IMR-90 (cell line): ENCODE data around the gene YES1. TPM values are rescaled to one million over a fixed set of nuclear protein-coding genes. Genes with fewer than 3 reads are reported as not detected.

ENCODE experiments used
- ATAC-seq: fragments of 200-7000 bp; cut with Tn5 transposase; 2 replicates; pipeline ENCODE4 v1.9.1; 2020; ENCODE audit warnings: low read depth, mild to moderate bottlenecking, moderate library complexity
- BruUV-seq: library from RNA; stranded (reverse); fragments of 400-500 nt; replicated peaks from 2 replicates; lab custom pipeline; 2021; lab: Mats Ljungman, UMichigan
- CTCF ChIA-PET: fragments of 300-600 bp; formaldehyde crosslinking; extraction: SDS; loops from one replicate; lab custom pipeline; 2021; ENCODE audit warnings: antibody characterized with exemption; lab: Yijun Ruan, JAX
- POLR2A ChIA-PET: fragments of 300-600 bp; sonication (Branson Sonifier 250); formaldehyde crosslinking; loops from one replicate; lab custom pipeline; 2022; ENCODE audit warnings: antibody characterized with exemption; ENCODE audit not compliant: unreplicated experiment; lab: Charles Lee
- DNase-seq: peaks from one replicate; pipeline ENCODE4 v3.0.0; 2013
- H2AFZ ChIP-seq: replicated peaks from 2 replicates; pipeline ENCODE3; 2013; ENCODE audit warnings: low read length, mild to moderate bottlenecking; ENCODE audit not compliant: poor library complexity
- H2AK5ac ChIP-seq: 2 replicates; pipeline ENCODE4 v1.6.1; 2013; ENCODE audit warnings: low read depth, low read length, inconsistent platforms
- H2AK9ac ChIP-seq: replicated peaks from 2 replicates; pipeline ENCODE3; 2013; ENCODE audit warnings: mild to moderate bottlenecking, low read depth, low read length, moderate library complexity; ENCODE audit not compliant: poor library complexity
- H2BK120ac ChIP-seq: 2 replicates; pipeline ENCODE4 v1.6.1; 2013; ENCODE audit warnings: low read depth, low read length, inconsistent platforms
- H2BK15ac ChIP-seq: 3 replicates; pipeline ENCODE4 v1.6.1; 2013; ENCODE audit warnings: low read depth, low read length, inconsistent platforms
- H2BK20ac ChIP-seq: 2 replicates; pipeline ENCODE4 v1.6.1; 2013; ENCODE audit warnings: low read depth, mild to moderate bottlenecking, inconsistent platforms, low read length, moderate library complexity
- H2BK5ac ChIP-seq: 2 replicates; pipeline ENCODE4 v1.6.1; 2013; ENCODE audit warnings: mild to moderate bottlenecking, low read depth, low read length, inconsistent platforms; ENCODE audit not compliant: poor library complexity, severe bottlenecking
- H3K14ac ChIP-seq: replicated peaks from 2 replicates; pipeline ENCODE4 v1.6.1; 2013; ENCODE audit warnings: low read depth, low read length, inconsistent platforms
- H3K18ac ChIP-seq: 2 replicates; pipeline ENCODE4 v1.6.1; 2013; ENCODE audit warnings: low read depth, low read length, control low read depth
- H3K23ac ChIP-seq: 2 replicates; pipeline ENCODE4 v1.6.1; 2013; ENCODE audit warnings: low read depth, low read length, inconsistent platforms
- H3K27ac ChIP-seq: 2 replicates; pipeline ENCODE4 v1.5.1; 2013; ENCODE audit warnings: mild to moderate bottlenecking, control low read depth, low read length; ENCODE audit not compliant: insufficient read depth
- H3K27me3 ChIP-seq: 2 replicates; pipeline ENCODE4 v1.6.1; 2013; ENCODE audit warnings: low read length; ENCODE audit not compliant: control insufficient read depth, insufficient read depth
- H3K36me3 ChIP-seq: 2 replicates; pipeline ENCODE4 v1.6.1; 2013; ENCODE audit warnings: low read length, mixed read lengths; ENCODE audit not compliant: control insufficient read depth, insufficient read depth
- H3K4ac ChIP-seq: 2 replicates; pipeline ENCODE4 v1.6.1; 2013; ENCODE audit warnings: low read depth, low read length, inconsistent platforms
- H3K4me1 ChIP-seq: 2 replicates; pipeline ENCODE4 v1.6.1; 2013; ENCODE audit warnings: low read length, mixed read lengths; ENCODE audit not compliant: control insufficient read depth, insufficient read depth
- H3K4me2 ChIP-seq: 2 replicates; pipeline ENCODE4 v1.6.1; 2013; ENCODE audit warnings: low read depth, mild to moderate bottlenecking, control low read depth, low read length, moderate library complexity
- H3K4me3 ChIP-seq: 2 replicates; pipeline ENCODE4 v1.5.1; 2013; ENCODE audit warnings: low read depth, mild to moderate bottlenecking, control low read depth, low read length, moderate library complexity; ENCODE audit not compliant: insufficient read depth
- H3K56ac ChIP-seq: 2 replicates; pipeline ENCODE4 v1.6.1; 2013; ENCODE audit warnings: low read length, inconsistent platforms; ENCODE audit not compliant: insufficient read depth; ENCODE audit errors: extremely low read depth
- H3K79me1 ChIP-seq, 2 experiments: 2 replicates each; pipeline ENCODE4 v1.6.1; 2013; ENCODE audit warnings: low read length in 2 of 2, inconsistent platforms in 1 of 2, low read depth in 1 of 2
- H3K9ac ChIP-seq: 2 replicates; pipeline ENCODE4 v1.6.1; 2013; ENCODE audit warnings: low read depth, low read length, control low read depth
- H3K9me1 ChIP-seq: 2 replicates; pipeline ENCODE4 v1.6.1; 2013; ENCODE audit warnings: low read length, inconsistent platforms; ENCODE audit not compliant: insufficient read depth
- H3K9me3 ChIP-seq: 2 replicates; pipeline ENCODE4 v1.6.1; 2013; ENCODE audit warnings: low read length; ENCODE audit not compliant: control insufficient read depth, insufficient read depth
- H4K20me1 ChIP-seq: 2 replicates; pipeline ENCODE4 v1.6.1; 2013; ENCODE audit warnings: low read length, inconsistent platforms; ENCODE audit not compliant: insufficient read depth
- H4K5ac ChIP-seq: 2 replicates; pipeline ENCODE4 v1.6.1; 2013; ENCODE audit warnings: mild to moderate bottlenecking, low read depth, low read length, control low read depth
- H4K8ac ChIP-seq, 2 experiments: 2 replicates each; pipeline ENCODE4 v1.6.1; 2013; ENCODE audit warnings: low read depth in 2 of 2, low read length in 2 of 2, control low read depth in 1 of 2, inconsistent platforms in 1 of 2
- H4K91ac ChIP-seq: 2 replicates; pipeline ENCODE4 v1.6.1; 2013; ENCODE audit warnings: low read depth, low read length, inconsistent platforms; ENCODE audit not compliant: insufficient read depth
- BHLHE40 ChIP-seq: fragments of 150-350 bp; IDR thresholded peaks from 2 replicates; pipeline ENCODE4 v1.6.1; 2016; ENCODE audit warnings: mild to moderate bottlenecking, low read depth, low read length
- CEBPB ChIP-seq: IDR thresholded peaks from 2 replicates; pipeline ENCODE4 v1.6.1; 2012; ENCODE audit warnings: low read depth, low read length, improper control_type of control experiment
- CHD1 ChIP-seq: IDR thresholded peaks from 2 replicates; pipeline ENCODE4 v1.6.1; 2012; ENCODE audit warnings: low read depth, low read length, improper control_type of control experiment
- FOS ChIP-seq: fragments of 150-350 bp; IDR thresholded peaks from 2 replicates; pipeline ENCODE4 v1.6.1; 2016; ENCODE audit warnings: low read depth, low read length
- MAFK ChIP-seq: IDR thresholded peaks from 2 replicates; pipeline ENCODE4 v1.6.1; 2012; ENCODE audit warnings: low read depth, low read length, improper control_type of control experiment
- MAZ ChIP-seq: IDR thresholded peaks from 2 replicates; pipeline ENCODE4 v1.6.1; 2012; ENCODE audit warnings: low read depth, mild to moderate bottlenecking, low read length, improper control_type of control experiment, moderate library complexity, borderline replicate concordance
- MXI1 ChIP-seq: IDR thresholded peaks from 2 replicates; pipeline ENCODE4 v1.6.1; 2012; ENCODE audit warnings: low read depth, mild to moderate bottlenecking, low read length, moderate library complexity, borderline replicate concordance
- NFE2L2 ChIP-seq: fragments of 150-350 bp; IDR thresholded peaks from 2 replicates; pipeline ENCODE4 v1.6.1; 2016; ENCODE audit warnings: low read depth, mild to moderate bottlenecking, low read length
- POLR2A ChIP-seq: IDR thresholded peaks from 2 replicates; pipeline ENCODE4 v1.6.1; 2012; ENCODE audit warnings: mild to moderate bottlenecking, low read depth, low read length
- RAD21 ChIP-seq: IDR thresholded peaks from 2 replicates; pipeline ENCODE4 v1.6.1; 2012; ENCODE audit warnings: low read length, improper control_type of control experiment
- RCOR1 ChIP-seq: IDR thresholded peaks from 2 replicates; pipeline ENCODE4 v1.6.1; 2012; ENCODE audit warnings: mild to moderate bottlenecking, low read length, improper control_type of control experiment; ENCODE audit not compliant: insufficient replicate concordance
- RFX5 ChIP-seq: IDR thresholded peaks from 2 replicates; pipeline ENCODE4 v1.8.0; 2012; ENCODE audit warnings: low read depth, mild to moderate bottlenecking, low read length, moderate library complexity
- SMC3 ChIP-seq: fragments of 150-350 bp; IDR thresholded peaks from 2 replicates; pipeline ENCODE4 v1.6.1; 2016; ENCODE audit warnings: low read depth, mild to moderate bottlenecking, antibody characterized with exemption, low read length, moderate library complexity
- WGBS, 2 experiments: methylation state at CpG; one replicate each; pipeline versions ENCODE4 v1.1.5 to v1.1.7; 2013; ENCODE audit warnings: missing lambda C conversion rate in 2 of 2; ENCODE audit not compliant: insufficient read length in 1 of 2; ENCODE audit errors: extremely low coverage in 2 of 2; 5-methylcytosine and 5-hydroxymethylcytosine counted together
- dilution Hi-C: fragments of 300-500 bp; cut with HindIII; formaldehyde crosslinking; loops from one replicate; pipeline ENCODE4 v1.14.3; 2018; ENCODE audit warnings: low sequenced_read_pairs; ENCODE audit not compliant: unreplicated experiment
- in situ Hi-C: fragments of 300-500 bp; cut with MboI; formaldehyde crosslinking; loops from 3 replicates; pipeline ENCODE4 v1.14.3; 2019; ENCODE audit warnings: low sequenced_read_pairs, inconsistent platforms, mixed read lengths
- intact Hi-C: fragments of 100-400 bp; cut with micrococcal nuclease; formaldehyde crosslinking; loops from 2 replicates; pipeline ENCODE4 v1.10.0; 2022
- polyA plus RNA-seq, 3 experiments: library from polyadenylated mRNA; depleted of rRNA; stranded (reverse); fragments of >200 nt; gene quantifications; 2 replicates each; pipeline ENCODE4 v1.2.3, GENCODE V29; 2012; ENCODE audit warnings: low replicate concordance in 1 of 3
- total RNA-seq: library from RNA; depleted of rRNA; stranded (reverse); fragments of >200 nt; gene quantifications from 2 replicates; pipeline ENCODE4 v1.2.3, GENCODE V29; 2012
- TF ChIP-seq, protein P1 (sequence below): fragments of 150-350 bp; IDR thresholded peaks from 2 replicates; pipeline ENCODE4 v1.6.1; 2017; ENCODE audit warnings: mild to moderate bottlenecking, antibody characterized with exemption, low read length, low read depth
- TF ChIP-seq, protein P2 (sequence below): fragments of 150-350 bp; IDR thresholded peaks from 2 replicates; pipeline ENCODE4 v1.6.1; 2016; ENCODE audit warnings: low read depth, mild to moderate bottlenecking, low read length, moderate library complexity, borderline replicate concordance
- TF ChIP-seq, protein P3 (sequence below): conservative IDR thresholded peaks from 2 replicates; pipeline ENCODE4 v1.5.1; 2012; ENCODE audit warnings: mild to moderate bottlenecking, low read depth, low read length, improper control_type of control experiment

Gene YES1
- total and polyA plus RNA-seq, 2 of the 4 experiments (the other 2 are of a cell fraction) = 16.7 to 62.0 TPM

DNA sequence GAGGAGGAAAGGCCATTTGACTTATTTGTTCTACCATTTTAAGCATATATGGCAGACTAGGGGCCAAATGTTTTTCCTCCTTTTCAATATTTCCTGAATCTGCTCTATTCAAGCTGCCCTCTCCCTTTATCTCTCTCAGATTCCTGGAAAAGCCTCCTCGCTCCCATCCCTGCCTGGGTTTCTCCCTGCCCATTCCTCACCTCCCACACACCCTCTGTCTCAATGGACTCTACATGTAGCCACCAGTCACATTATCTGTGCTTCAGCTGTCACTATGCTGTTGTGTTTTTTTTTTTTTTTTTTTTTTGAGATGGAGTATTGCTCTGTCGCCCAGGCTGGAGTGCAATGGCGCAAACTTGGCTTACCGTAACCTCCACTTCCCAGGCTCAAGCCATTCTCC is 131.7 kb downstream of the YES1 start:
- ChIA-PET CTCF (no interaction called here), POLR2A (no interaction called here)
- Histone ChIP-seq H4K20me1 (no peaks in the 10 kb centered on the region), H3K79me1 (no peaks in the 10 kb centered on the region), H3K9me1 (peaks cover 3% of the 10 kb centered on the region; the same call in 1 of the 2 replicates), H3K56ac (no peak overlapping the region), H2AK5ac (no peak overlapping the region), H2BK120ac (no peak overlapping the region), H2AK9ac (no peak overlapping the region), H2AFZ (no peak overlapping the region), H3K4me1 (no peaks in the 10 kb centered on the region), H4K8ac (no peak overlapping the region), H3K27me3 (no peaks in the 10 kb centered on the region), H3K4ac (no peak overlapping the region), H3K27ac (no peak overlapping the region), H3K23ac (no peak overlapping the region), H4K91ac (no peak overlapping the region), H3K14ac (no peak overlapping the region), H3K4me2 (no peak overlapping the region), H2BK20ac (no peak overlapping the region), H3K4me3 (no peak overlapping the region), H4K5ac (no peak overlapping the region), H3K36me3 (peaks cover 22% of the 10 kb centered on the region), H3K9me3 (no peaks in the 10 kb centered on the region), H3K9ac (no peak overlapping the region), H3K18ac (no peak overlapping the region), H2BK5ac (no peak overlapping the region), H2BK15ac (no peak overlapping the region)
- ATAC-seq (no peak), DNase-seq (no peak)
- intact Hi-C loops = no loop called here
- no CpG with 5 or more reads among the region's 4 CpGs for whole genome bisulfite sequencing, 2 experiments
- in situ Hi-C loops = no loop called here
- dilution Hi-C loops = no loop called here
- TF ChIP-seq CEBPB = no peak
- TF ChIP-seq MAFK = no peak
- no peak for TF ChIP-seq MXI1
- TF ChIP-seq NFE2L2 = no peak
- TF ChIP-seq, protein P1, sequence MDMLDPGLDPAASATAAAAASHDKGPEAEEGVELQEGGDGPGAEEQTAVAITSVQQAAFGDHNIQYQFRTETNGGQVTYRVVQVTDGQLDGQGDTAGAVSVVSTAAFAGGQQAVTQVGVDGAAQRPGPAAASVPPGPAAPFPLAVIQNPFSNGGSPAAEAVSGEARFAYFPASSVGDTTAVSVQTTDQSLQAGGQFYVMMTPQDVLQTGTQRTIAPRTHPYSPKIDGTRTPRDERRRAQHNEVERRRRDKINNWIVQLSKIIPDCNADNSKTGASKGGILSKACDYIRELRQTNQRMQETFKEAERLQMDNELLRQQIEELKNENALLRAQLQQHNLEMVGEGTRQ = no peak
- TF ChIP-seq MAZ = no peak
- TF ChIP-seq RFX5 = no peak
- no peak for TF ChIP-seq RAD21
- no peak for TF ChIP-seq RCOR1
- no peak for TF ChIP-seq BHLHE40
- TF ChIP-seq POLR2A = no peak
- TF ChIP-seq CHD1 = no peak
- TF ChIP-seq SMC3 = no peak
- TF ChIP-seq, protein P2, sequence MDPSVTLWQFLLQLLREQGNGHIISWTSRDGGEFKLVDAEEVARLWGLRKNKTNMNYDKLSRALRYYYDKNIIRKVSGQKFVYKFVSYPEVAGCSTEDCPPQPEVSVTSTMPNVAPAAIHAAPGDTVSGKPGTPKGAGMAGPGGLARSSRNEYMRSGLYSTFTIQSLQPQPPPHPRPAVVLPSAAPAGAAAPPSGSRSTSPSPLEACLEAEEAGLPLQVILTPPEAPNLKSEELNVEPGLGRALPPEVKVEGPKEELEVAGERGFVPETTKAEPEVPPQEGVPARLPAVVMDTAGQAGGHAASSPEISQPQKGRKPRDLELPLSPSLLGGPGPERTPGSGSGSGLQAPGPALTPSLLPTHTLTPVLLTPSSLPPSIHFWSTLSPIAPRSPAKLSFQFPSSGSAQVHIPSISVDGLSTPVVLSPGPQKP = no peak
- no peak for TF ChIP-seq FOS
- TF ChIP-seq, protein P3, sequence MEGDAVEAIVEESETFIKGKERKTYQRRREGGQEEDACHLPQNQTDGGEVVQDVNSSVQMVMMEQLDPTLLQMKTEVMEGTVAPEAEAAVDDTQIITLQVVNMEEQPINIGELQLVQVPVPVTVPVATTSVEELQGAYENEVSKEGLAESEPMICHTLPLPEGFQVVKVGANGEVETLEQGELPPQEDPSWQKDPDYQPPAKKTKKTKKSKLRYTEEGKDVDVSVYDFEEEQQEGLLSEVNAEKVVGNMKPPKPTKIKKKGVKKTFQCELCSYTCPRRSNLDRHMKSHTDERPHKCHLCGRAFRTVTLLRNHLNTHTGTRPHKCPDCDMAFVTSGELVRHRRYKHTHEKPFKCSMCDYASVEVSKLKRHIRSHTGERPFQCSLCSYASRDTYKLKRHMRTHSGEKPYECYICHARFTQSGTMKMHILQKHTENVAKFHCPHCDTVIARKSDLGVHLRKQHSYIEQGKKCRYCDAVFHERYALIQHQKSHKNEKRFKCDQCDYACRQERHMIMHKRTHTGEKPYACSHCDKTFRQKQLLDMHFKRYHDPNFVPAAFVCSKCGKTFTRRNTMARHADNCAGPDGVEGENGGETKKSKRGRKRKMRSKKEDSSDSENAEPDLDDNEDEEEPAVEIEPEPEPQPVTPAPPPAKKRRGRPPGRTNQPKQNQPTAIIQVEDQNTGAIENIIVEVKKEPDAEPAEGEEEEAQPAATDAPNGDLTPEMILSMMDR = no peak
- BruUV-seq = no TSS peak
